Skeletal muscle cell (primary cell): ENCODE results near the gene HPSE2.
A peak's percentile ranks its signal among the peaks of the same experiment; 100 is the strongest.
"Not testable (repeated sequence)": the region's sequence is repeated elsewhere in the genome, so short reads cannot be mapped to it uniquely, and the experiment has no call there.

Source experiments
- DNase-seq: peaks from one replicate; pipeline ENCODE4 v3.0.0-alpha.2; 2010; ENCODE audit warnings: low read depth
- H3K4me3 ChIP-seq: 2 replicates; pipeline ENCODE4 v1.5.1; 2011; ENCODE audit warnings: low read depth, mild to moderate bottlenecking, control low read depth, low read length, moderate library complexity

The HPSE2 gene

DNA sequence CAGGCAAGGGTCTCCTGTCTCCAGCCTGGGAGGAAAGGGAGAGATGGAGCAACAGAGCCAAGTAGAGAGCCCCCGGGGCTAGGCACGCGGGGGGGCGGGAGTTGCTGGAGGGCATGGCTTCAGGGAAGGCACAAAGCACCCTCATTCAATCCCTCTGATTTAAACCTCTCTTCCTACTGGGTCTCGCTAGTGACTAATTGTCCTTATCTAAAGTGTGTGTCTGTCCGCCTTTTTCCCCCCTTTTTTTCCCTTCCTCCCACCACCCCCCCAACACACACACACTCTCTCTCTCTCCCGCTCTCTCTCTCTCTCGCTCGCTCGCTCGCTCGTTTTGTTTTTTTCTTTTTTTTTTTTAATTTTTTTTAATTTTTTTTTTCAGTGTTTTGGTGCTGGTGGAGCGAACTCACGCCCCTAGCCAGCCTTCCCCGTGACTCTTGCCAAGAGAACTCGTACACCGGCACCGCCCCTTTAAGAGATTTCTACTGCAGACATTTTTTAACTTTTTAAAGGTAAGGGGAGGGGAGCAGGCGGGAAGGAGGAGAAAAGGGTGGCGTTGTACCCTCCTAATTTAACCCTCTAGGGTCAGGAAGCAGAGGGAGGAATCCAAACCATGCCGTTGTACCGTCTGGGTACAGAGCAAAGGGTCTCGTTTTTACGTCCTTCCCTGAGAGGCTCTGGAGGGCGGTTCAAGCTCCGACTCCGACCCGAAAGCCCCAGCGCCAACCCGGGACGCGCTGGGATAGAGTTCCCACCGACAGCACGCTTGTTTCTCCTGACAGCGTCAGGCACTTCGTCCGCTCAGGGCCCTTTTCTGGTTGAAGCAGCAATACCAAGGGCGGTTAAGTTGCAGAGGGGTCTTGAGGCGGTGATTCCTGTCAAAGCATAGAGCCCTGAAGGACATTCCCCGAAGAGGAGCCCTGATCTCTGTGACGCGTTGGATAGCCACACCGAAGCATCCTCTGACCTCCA lies at the start of gene HPSE2:
Gene HPSE2, minus strand, starts transcription at position 195 of the 969 bp plus-strand sequence.
- no peak for DNase-seq
- no peak within 1 kb of the TSS for H3K4me3 ChIP-seq

DNA sequence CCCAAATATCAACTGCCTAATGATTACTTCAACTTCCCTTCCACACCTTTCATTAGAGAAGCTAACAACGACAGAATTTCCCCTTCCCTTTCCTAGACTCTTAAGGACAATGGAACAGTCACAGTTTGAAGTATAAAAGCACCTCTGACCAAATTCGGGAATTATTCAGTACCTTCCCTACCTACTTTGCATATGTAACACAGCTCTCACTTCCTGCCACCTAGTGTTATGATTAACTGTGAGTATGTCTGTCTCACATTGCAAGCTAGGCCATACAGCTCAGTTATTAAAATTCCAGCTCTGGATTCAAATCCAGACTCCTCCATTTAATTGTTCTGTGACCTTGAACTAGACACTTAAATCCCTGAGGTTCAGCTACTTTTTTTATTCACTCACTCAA lies 44.8 kb upstream of the HPSE2 start:
- DNase-seq = no peak
- no peak overlapping the region for H3K4me3 ChIP-seq

DNA sequence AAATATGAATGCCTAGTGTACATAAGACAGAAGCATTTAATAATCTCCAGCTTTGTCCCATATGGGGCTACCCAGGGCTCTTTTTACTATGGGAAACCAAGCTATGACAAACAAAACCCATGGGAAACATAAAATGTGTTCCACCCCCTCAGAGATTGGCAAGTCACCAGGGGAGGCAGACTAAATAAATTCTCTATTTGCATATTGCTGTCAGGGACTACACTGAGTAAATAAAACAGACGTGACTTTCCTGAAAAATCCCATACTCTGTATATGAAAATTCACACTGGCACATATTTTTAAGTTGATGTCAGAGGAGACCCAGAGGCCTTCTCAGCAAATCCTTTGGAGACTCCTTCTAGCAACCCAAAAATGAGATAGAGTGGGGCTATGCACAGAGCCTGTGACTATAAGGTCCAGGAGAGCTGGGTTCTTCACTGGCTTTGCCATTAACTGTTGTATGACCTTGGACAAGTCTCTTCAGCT lies 44.0 kb upstream of the HPSE2 start:
- peak; percentile 18 for DNase-seq
- no peak overlapping the region for H3K4me3 ChIP-seq

DNA sequence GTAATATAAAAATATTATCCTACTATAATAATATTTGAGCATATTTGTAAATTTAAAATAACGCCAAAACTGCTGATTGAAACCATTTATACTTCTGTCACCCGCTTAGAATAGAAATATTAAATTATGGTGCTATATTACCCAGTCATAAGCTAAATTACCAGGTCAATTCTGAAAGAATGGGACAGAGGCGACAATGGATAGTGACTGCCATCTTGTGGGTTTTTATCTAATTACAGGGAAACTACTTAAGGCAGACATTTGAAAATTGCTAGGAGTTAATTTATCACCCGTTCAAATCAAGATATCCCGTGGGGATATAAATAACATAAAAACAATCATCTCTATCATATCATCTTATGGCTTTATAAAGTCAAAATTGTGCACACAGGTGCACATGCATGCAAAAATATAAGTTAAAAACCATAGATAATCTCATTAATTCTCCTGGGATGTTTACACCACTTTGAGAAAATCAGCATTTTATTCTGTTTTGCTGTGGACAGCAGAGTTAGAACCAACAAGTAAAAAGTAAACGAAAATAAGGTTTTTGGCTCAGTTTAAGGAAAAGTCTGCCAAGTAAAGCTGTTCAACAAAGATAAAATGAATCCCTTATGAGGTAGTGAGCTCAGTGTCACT lies 41.3 kb upstream of the HPSE2 start:
- no peak for DNase-seq
- no peak overlapping the region for H3K4me3 ChIP-seq

DNA sequence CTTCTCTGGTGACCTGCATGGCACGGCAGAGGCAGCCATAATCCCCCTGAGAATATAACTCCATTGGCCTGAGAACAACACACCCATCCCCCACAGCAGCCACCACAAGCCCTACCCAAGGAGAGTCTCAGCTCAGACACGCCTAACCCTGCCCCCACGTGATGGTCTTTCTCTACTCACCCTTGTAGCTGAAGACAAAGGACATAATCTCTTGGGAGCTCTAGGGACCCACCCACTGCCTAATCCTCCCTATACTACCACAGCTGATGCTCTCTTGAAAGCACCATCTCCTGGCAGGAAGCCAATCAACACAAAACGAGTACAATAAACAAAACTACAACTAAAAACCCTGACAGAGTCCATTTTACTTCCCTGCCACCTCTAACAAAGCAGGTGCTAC lies 30.7 kb upstream of the HPSE2 start:
- DNase-seq = no peak
- no peak overlapping the region for H3K4me3 ChIP-seq

DNA sequence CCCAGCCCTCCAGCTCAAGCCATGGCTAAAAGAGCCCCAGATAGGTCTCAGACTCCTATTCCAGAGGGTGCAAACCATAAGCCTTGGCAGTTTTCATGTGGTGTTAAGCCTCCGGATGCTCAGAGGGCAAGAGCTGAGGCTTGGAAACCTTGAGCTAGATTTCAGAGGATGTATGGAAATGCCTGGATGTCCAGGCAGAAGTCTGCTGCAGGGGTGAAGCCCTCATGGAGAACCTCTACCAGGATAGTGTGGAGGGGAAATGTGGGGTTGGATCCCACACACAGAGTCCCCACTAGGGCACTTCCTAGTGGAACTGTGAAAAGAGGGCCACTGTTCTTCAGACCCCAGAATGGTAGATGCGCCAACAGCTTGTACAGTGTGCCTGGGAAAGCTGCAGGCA lies 13.2 kb upstream of the HPSE2 start:
- no peak overlapping the region for H3K4me3 ChIP-seq
- no peak for DNase-seq

DNA sequence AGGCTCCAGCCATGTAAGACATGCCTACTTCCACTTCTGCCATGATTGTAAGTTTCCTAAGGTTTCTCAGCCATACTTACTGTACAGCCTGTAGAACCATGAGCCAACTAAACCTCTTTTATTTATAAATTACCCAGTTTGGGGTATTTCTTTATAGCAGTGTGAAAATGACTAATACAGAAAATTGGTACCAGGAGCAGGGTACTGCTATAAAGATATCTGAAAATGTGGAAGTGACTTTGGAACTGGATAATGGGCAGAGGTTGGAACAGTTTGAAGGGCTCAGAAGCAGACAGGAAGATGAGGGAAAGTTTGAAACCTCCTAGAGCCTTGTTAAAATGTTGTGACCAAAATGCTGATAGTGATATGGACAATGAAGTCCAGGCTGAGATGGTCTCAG lies 12.2 kb upstream of the HPSE2 start:
- not testable (repeated sequence) for H3K4me3 ChIP-seq, DNase-seq

DNA sequence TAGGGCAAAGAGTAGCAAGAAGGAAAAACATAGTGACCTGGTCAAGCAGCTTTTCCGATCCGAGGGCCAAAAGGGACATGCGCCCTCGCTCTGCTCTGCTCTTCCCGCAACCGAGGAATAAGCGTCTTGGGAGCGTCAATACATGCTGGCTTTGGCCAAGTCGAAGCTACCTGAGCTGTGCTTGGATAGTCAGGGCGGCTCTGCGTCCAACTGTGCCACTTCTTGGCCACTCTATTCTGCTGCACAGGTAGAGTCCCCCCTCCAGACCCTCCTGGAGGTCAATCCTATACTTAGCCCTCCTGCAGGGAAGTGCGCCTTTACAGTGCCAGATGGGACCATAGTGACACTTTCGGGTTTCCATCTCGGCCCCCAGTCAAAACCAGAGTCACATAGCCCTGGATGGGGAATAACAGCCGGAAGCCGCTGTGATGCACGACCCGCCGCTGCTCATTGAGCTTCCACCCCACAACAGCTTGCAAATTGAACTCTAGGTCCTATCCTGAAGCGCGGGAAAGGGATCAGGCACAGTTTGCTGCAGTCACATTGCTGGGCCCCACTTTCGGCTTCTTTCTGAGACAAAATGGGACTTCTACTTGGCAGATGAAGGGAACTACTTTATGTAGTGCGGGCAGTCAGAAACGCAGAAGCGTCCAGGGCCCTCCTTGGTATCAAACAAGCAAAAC lies 1.1 kb upstream of the HPSE2 start:
- DNase-seq = no peak
- H3K4me3 ChIP-seq = no peak overlapping the region

DNA sequence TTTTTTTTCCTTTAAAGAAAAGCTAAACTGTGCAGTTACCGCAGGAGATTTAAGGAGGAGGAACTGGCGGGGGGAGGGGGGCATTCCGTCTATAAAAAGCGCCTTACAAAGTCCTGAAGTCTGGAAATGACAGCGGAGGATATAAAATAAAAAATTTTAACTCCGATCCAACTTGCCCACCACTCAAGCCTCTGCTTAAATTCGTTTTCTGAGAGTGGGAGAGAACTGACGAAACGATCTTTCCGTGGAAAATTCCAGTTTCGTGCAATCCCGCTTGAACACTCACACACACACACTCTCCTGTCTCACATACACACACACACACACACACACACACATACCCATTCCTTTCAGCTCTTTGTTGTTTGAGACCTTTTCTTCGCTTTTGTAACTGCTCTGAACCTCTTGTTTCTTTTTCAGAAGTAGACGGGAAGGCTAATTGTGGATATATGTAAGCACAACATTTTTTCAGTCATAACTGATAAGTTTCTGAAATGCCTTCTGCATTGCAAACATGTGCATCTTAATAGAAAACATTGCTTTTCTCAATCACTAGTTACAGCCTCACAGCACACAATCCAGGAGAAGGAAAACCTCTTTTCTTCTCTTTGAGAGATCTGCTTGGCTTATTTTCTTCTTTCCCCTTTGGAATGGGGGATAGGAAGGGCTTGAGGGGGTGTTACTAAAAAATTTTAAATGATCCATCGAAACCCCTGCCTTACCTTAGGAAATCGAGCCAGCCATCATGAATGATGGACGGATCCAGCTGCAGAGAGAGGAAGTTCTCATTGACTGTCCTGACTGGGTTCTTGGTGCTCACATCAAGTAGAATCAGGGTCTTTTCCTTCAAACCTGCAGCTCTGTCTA lies 628 bp downstream of the HPSE2 start:
- DNase-seq = no peak
- no peak overlapping the region for H3K4me3 ChIP-seq

DNA sequence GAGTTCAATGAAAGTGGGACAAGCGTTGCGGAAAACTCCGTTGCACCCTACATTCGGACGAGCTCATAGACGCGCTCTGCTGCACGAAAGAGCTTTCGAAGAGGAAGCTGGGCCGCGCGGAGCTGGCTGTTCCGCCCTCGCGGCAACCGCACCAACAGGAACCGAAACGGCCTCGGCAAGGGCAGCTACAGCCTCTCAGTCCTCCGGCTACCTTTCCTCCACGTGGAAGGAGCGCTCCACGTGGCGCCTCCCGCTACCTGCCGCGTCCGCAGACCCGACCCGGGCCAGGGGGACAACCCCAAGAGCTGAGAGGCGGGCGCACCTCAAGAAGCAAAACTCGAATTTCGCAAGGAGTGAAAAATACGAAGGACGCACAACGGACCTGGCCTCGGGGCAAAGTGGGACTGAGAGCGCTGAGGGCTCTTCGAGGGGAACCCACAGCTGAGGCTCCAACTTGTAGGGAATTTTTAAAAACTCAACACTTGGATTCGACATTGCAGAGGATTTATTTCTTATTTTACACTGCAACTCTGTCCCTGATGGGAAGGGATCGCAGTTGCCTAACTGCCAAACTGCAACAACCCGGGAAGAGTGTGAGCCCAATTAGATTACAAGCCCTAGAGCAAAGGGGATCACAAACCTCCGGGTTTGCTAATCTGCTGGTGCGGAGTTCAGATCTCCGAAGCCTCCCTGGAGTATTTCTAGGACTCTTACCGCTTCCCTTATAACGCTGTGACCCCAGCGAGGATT lies 1.4 kb downstream of the HPSE2 start:
- no peak for DNase-seq
- H3K4me3 ChIP-seq = peak overlapping the region; percentile 45

DNA sequence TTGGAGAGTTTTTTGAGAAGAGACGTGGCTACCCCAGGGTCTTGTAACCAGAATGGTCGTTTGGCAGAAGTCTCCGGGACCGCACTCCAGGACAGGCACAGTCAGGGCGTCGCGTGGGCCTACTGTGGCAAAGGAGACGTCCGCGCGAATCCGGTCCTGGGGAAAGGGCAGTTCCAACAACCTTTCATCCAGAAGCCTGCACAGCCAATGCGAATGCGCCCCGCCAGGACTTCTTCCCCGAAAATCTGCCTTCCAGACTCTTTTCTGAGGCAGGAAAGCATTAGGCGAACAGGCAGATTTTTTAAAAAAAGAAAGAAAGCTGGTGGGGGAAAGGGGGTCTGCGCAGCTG lies 2.0 kb downstream of the HPSE2 start:
- DNase-seq = no peak
- H3K4me3 ChIP-seq = peak overlapping the region; percentile 45

DNA sequence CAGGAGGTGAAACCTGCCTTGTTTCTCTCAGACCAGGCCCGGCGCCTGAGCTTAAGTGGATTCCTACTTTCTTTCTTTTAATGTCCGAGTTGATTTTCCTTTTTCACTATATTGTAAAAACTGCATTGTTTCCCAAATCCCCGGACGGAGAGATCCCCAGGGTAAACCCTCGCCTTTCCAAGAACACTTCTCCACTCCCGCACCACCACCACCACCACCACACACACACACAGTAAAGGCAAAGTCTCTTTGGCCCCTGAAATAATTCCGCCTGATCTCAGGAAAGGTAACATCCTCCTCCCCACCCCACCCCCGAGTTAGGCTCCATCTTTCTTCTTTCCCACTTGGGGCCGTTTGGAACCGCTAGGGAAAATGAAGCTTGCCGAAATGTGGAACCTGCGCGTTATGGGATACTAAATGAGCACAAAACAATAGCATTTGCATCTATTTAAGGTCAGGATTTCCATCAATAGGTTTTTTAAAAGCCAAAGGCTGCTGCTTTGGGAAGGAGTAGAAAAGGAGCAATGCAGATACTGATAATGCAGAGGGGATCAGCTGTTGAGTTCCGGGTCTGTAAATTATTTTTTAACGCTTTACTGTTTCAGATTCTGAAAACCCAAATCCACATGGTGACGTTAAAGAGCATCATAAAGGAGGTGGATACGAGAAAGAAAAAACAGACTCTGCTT lies 2.5 kb downstream of the HPSE2 start:
- no peak overlapping the region for H3K4me3 ChIP-seq
- no peak for DNase-seq

DNA sequence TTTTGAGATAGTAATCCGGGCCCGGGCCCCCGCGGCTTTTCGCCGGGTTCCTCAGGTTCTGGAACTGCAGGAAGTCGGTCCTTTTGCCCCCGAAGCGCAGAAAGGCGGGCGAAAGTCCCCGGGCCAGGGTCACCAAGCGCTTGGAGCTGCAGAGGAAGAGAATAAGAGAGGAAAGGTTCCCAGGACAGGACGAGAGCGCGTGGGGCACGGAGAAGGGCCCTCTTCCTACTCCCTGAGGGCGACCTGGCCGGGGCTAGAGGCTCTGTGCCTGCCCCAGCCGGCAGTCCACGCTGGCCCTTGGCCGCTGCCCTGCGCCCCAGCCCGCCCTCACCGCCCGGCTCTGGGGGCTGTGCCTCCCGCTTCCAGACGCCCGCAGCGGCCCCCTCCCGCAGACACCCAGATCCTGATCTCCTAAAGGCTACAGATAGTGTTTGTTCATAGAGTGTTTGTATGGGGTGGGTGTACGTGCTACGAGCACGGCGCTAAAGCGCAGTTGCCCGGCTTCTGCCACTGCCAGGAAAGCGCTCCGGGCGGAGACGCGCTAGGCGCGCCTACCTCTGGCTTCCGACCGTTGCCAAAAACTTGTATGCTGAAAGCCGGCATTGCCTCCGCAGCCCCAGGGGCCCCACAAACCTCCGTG lies 3.2 kb downstream of the HPSE2 start:
- no peak overlapping the region for H3K4me3 ChIP-seq
- no peak for DNase-seq

DNA sequence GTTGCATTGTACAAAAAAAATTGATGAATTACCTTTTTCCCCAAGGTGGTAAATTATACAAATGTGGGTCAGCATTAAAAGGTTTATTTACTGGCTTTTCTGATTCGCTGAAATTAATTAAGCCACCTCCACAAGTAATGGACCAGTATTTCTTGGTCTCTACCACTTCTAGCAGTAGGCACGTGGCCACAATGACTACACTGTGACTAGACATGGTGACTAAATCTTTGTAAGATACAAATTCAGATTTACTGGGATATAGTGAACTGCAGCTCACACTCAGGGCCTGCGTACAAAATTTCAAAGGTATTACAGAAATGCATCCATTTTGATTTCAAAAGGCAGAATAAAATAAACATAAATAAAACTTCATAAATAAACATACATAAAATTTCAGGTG lies 10.9 kb downstream of the HPSE2 start:
- H3K4me3 ChIP-seq = no peak overlapping the region
- no peak for DNase-seq

DNA sequence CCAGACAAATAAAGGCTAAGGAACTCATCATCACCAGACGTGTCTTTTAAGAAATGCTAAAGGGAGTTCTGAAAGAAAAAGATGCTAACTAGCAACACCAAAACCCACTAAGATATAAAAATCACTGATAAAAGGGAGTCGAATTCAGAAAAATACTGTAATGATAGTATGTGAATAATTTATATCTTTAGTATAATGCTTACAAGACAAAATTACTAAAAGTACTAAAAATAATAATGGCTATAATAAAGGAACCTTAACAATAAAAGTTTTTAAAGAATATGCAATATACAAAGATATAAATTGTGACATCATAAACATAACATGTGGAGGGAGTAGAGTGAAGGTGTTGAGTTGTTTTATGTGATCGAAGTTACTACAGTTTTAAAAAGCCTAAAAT lies 28.3 kb downstream of the HPSE2 start:
- no peak overlapping the region for H3K4me3 ChIP-seq
- no peak for DNase-seq

DNA sequence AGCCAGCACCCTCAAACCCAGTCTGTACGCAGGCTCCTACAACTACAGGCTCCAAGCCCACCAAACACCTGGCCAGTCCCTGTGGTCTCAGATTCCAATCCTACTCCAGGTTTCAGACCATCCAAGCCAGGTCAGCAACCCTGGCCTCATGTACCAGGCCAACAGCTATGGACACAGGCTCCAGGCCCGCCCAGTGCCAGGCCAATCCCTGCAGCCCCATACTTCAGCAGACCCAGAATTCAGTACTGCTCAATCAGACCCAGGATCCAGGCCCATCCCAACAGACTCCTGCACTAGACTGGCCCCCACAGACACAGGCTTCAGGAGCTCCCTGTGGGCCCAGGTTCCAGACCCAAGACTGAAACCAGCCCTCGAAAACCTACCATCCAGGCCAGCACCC lies 32.3 kb downstream of the HPSE2 start:
- H3K4me3 ChIP-seq = no peak overlapping the region
- no peak for DNase-seq

DNA sequence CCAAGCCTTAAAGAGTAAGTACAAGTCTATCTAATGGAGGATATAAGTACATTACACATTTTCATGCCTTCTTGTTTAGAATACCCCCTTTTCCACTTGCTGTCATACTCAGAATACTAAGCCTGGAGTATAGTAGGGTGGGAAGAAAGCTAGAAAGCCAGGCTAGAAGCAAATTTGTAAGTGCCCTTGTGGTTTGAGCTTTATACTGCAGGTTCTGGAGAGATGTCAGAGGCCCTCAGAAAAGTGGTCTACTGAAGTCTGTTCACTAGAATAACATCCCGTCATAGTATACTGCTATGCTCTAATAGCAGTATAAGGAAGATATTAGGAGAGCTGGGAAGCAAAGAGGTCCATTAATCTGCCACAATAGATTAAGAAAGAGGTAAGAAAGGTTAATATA lies 62.7 kb downstream of the HPSE2 start:
- no peak for DNase-seq
- no peak overlapping the region for H3K4me3 ChIP-seq
